Measurements from ENCODE around the gene SAPCD2. TPM values are rescaled to one million over a fixed set of nuclear protein-coding genes. Genes with fewer than 3 reads are reported as not detected.

The SAPCD2 gene
- polyA plus RNA-seq, 3 donors, result 0.03 to 3.1 (median 1.7) TPM

DNA sequence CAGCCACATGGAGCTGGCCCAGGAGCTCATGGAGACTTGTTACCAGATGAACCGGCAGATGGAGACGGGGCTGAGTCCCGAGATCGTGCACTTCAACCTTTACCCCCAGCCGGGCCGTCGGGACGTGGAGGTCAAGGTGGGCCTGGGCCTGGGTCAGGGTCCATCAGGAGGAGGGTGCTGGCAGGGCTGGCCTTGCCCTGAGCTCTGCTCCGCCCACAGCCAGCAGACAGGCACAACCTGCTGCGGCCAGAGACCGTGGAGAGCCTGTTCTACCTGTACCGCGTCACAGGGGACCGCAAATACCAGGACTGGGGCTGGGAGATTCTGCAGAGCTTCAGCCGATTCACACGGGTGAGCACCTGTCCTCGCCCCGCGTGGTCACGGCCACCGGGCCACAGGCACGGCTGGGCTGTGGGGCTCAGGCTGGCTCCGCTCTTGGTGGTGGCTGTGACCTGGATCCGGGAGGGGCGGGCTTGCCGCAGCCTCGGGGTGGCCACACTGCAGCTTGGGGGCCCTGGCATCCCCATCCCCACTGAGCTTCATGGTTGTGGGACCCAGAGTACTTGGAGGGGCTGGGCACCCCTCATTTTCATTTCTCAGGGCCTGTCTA, 37.1 kb upstream of the SAPCD2 start:
- H3K36me3 ChIP-seq (replicated peaks in 1 of 2; ENCODE audit: control insufficient read depth in 1 of 2, insufficient read depth in 2 of 2, low read length in 2 of 2), result peaks cover 83 to 100% of the 10 kb centered on the region in 2 donors
- no peaks in the 10 kb centered on the region for H3K4me1 ChIP-seq (ENCODE audit: control insufficient read depth in 1 of 2, insufficient read depth in 2 of 2, low read length in 2 of 2)
- H4K20me1 ChIP-seq (ENCODE audit: insufficient read depth, low read length), result peaks cover 11% of the 10 kb centered on the region
- H3K9me3 ChIP-seq (replicated peaks in 1 of 2; ENCODE audit: control insufficient read depth in 1 of 2, insufficient read depth in 1 of 2, low read length in 2 of 2), result peaks cover 4 to 15% of the 10 kb centered on the region in 2 donors
- H3K9ac ChIP-seq (ENCODE audit: insufficient read depth, low read length, poor library complexity, severe bottlenecking), result no peak overlapping the region
- H3K4me2 ChIP-seq (replicated peaks; ENCODE audit: extremely low read depth, low read length, poor library complexity, severe bottlenecking), result no peak overlapping the region
- no peak overlapping the region for H3K4me3 ChIP-seq (replicated peaks in 1 of 3; ENCODE audit: low read depth in 2 of 3, low read length in 3 of 3)
- Mint-ChIP-seq H3K36me3 (peaks cover 16 to 52% of the 10 kb centered on the region in 2 donors), H3K9me3 (peaks cover 0 to 3% (median 0%) of the 10 kb centered on the region in 7 donors), H3K27ac (no peak overlapping the region), H3K4me1 (no peaks in the 10 kb centered on the region), H3K4me3 (no peak overlapping the region), H3K27me3 (ENCODE audit: low read depth in 3 of 3) (peaks cover 0 to 1% (median 0%) of the 10 kb centered on the region in 3 donors)
- no peak for DNase-seq
- no peak overlapping the region for H3K27ac ChIP-seq (ENCODE audit: low read depth in 1 of 2, low read length in 2 of 2)
- WGBS (ENCODE audit: insufficient coverage), result 94% methylated on average over 26 of the region's 27 CpGs
- intact Hi-C loops (cut with micrococcal nuclease), result no loop called here
- TF ChIP-seq, protein P1, sequence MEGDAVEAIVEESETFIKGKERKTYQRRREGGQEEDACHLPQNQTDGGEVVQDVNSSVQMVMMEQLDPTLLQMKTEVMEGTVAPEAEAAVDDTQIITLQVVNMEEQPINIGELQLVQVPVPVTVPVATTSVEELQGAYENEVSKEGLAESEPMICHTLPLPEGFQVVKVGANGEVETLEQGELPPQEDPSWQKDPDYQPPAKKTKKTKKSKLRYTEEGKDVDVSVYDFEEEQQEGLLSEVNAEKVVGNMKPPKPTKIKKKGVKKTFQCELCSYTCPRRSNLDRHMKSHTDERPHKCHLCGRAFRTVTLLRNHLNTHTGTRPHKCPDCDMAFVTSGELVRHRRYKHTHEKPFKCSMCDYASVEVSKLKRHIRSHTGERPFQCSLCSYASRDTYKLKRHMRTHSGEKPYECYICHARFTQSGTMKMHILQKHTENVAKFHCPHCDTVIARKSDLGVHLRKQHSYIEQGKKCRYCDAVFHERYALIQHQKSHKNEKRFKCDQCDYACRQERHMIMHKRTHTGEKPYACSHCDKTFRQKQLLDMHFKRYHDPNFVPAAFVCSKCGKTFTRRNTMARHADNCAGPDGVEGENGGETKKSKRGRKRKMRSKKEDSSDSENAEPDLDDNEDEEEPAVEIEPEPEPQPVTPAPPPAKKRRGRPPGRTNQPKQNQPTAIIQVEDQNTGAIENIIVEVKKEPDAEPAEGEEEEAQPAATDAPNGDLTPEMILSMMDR (IDR thresholded peaks at IDR 0.05), result no peak
- H3K27me3 ChIP-seq (ENCODE audit: control insufficient read depth in 2 of 2, insufficient read depth in 2 of 2, low read length in 2 of 2), result no peaks in the 10 kb centered on the region
- no peaks in the 10 kb centered on the region for H3K79me2 ChIP-seq (ENCODE audit: insufficient read depth, low read length)
- no peak overlapping the region for H2AFZ ChIP-seq (ENCODE audit: insufficient read depth, low read depth, low read length, poor library complexity, severe bottlenecking)

DNA sequence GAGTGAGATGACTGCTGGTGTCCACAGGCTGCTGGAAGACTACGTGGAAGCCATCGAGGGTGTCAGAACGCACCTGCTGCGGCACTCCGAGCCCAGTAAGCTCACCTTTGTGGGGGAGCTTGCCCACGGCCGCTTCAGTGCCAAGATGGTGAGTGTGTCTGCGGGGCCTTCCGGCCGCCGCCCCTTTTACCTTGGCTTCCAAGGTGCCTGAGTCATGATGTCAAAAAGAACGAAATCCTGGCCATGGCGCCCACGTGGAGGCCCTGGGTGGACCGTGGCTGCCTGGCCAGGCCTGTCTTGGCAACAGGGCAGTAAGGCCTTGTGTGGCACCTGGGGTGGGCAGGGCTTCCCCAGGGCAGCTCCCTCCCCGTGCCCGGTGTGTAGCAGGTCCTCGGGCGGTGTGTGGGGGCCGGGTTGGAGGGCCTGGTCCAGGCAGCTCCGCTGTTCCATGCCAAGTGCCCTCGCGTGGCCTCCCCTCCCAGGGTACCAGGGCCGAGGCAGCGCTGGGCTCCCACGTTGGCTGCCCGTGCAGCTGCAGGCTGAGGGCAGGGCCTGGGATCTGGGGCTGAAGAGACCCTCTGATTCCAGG, 36.4 kb upstream of the SAPCD2 start:
- no peak overlapping the region for H2AFZ ChIP-seq (ENCODE audit: insufficient read depth, low read depth, low read length, poor library complexity, severe bottlenecking)
- 99% methylated on average over 27 of the region's 27 CpGs for WGBS (ENCODE audit: insufficient coverage)
- DNase-seq, result no peak

More for the DNA sequence above, 36.4 kb upstream of the SAPCD2 start:
- Mint-ChIP-seq H3K36me3 (peaks cover 16 to 50% of the 10 kb centered on the region in 2 donors), H3K4me1 (no peaks in the 10 kb centered on the region), H3K27ac (peak overlapping the region in 1 of 7 donors; percentile 11), H3K4me3 (no peak overlapping the region), H3K27me3 (ENCODE audit: low read depth in 3 of 3) (peaks cover 0 to 1% (median 0%) of the 10 kb centered on the region in 3 donors), H3K9me3 (peaks cover 0 to 3% (median 0%) of the 10 kb centered on the region in 7 donors)
- peaks cover 10 to 22% of the 10 kb centered on the region in 2 donors for H3K9me3 ChIP-seq (replicated peaks in 1 of 2; ENCODE audit: control insufficient read depth in 1 of 2, insufficient read depth in 1 of 2, low read length in 2 of 2)
- intact Hi-C loops (cut with micrococcal nuclease), result no loop called here
- H3K36me3 ChIP-seq (replicated peaks in 1 of 2; ENCODE audit: control insufficient read depth in 1 of 2, insufficient read depth in 2 of 2, low read length in 2 of 2), result peaks cover 83 to 100% of the 10 kb centered on the region in 2 donors
- H3K9ac ChIP-seq (ENCODE audit: insufficient read depth, low read length, poor library complexity, severe bottlenecking), result no peak overlapping the region
- no peak overlapping the region for H3K4me3 ChIP-seq (replicated peaks in 1 of 3; ENCODE audit: low read depth in 2 of 3, low read length in 3 of 3)
- no peaks in the 10 kb centered on the region for H3K79me2 ChIP-seq (ENCODE audit: insufficient read depth, low read length)
- TF ChIP-seq, protein P1 (IDR thresholded peaks at IDR 0.05), result no peak
- H3K4me1 ChIP-seq (ENCODE audit: control insufficient read depth in 1 of 2, insufficient read depth in 2 of 2, low read length in 2 of 2), result no peaks in the 10 kb centered on the region
- H3K4me2 ChIP-seq (replicated peaks; ENCODE audit: extremely low read depth, low read length, poor library complexity, severe bottlenecking), result no peak overlapping the region
- no peak overlapping the region for H3K27ac ChIP-seq (ENCODE audit: low read depth in 1 of 2, low read length in 2 of 2)
- H4K20me1 ChIP-seq (ENCODE audit: insufficient read depth, low read length), result peaks cover 9% of the 10 kb centered on the region
- H3K27me3 ChIP-seq (ENCODE audit: control insufficient read depth in 2 of 2, insufficient read depth in 2 of 2, low read length in 2 of 2), result no peaks in the 10 kb centered on the region

Data from CD14-positive monocyte (primary cell).